ENCODE data around the gene MTAP.

Gene MTAP

DNA sequence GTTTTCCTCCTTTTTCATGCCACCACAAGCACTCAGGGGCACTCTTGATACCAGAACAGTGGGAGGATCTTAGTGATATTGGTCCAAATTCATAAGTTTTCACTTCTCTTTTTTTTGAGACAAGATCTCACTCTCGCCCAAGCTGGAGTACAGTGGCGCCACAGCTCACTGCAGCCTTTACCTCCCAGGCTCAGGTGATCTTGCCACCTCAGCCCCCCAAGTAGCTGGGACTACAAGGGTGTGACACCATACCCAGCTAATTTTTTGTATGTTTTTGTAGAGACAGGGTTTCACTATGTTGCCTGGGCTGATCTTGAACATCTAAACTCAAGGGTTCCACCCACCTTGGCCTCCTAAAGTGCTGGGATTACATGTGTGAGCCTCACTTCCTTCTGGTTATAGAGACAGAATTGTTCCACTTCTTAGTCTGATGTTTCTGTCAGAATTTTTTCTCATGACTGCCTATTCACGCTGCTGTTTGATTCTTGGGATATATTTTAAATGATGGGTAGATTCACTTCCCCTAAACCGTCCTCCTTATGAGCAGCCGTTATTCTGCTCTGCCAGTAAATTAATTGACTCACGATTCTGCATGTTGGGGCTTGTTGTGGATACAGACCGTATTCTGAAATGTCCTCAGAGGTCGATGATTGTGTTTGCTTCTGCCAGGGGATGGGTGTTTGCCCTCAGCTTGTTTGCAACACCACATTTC is 30.8 kb downstream of the MTAP start:
- H3K4me2 ChIP-seq (ENCODE audit: low read length, poor library complexity, severe bottlenecking), result no peak overlapping the region
- H3K27me3 ChIP-seq (ENCODE audit: control insufficient read depth in 1 of 2, insufficient read depth in 1 of 2, low read length in 2 of 2), result no peaks in the 10 kb centered on the region
- H3K14ac ChIP-seq (ENCODE audit: low read length in 2 of 2), result no peak overlapping the region
- no peak for DNase-seq
- no peak overlapping the region for H3K4me3 ChIP-seq (ENCODE audit: insufficient read depth in 1 of 2, low read depth in 1 of 2, low read length in 2 of 2)
- H3K9ac ChIP-seq (ENCODE audit: low read length), result no peak overlapping the region
- peak overlapping the region; percentile 63 for H2BK15ac ChIP-seq (ENCODE audit: low read depth, poor library complexity, severe bottlenecking)
- H3K36me3 ChIP-seq (ENCODE audit: control insufficient read depth in 1 of 2, insufficient read depth in 2 of 2, low read depth in 1 of 2, low read length in 2 of 2), result peaks cover 12 to 70% of the 10 kb centered on the region in 2 experiments
- peaks cover 5% of the 10 kb centered on the region for H3K4me1 ChIP-seq (ENCODE audit: control insufficient read depth, insufficient read depth, low read depth, low read length)
- peaks cover 20% of the 10 kb centered on the region for H3K79me1 ChIP-seq (replicated peaks; ENCODE audit: low read length, poor library complexity, severe bottlenecking)
- no peak overlapping the region for H2BK5ac ChIP-seq (ENCODE audit: low read depth, low read length, poor library complexity, severe bottlenecking)
- H3K18ac ChIP-seq (ENCODE audit: low read depth in 1 of 2, low read length in 2 of 2), result no peak overlapping the region
- WGBS, result 99% methylated on average over 6 of the region's 8 CpGs
- H3K23ac ChIP-seq (ENCODE audit: low read length in 2 of 2), result no peak overlapping the region
- H3K9me3 ChIP-seq (ENCODE audit: control insufficient read depth, low read length), result no peaks in the 10 kb centered on the region
- H3K27ac ChIP-seq (ENCODE audit: low read length, poor library complexity, severe bottlenecking), result no peak overlapping the region
- H4K91ac ChIP-seq (ENCODE audit: low read length), result no peak overlapping the region
- no peak overlapping the region for H3K4ac ChIP-seq (ENCODE audit: low read depth in 1 of 2, low read length in 2 of 2)
- H2AFZ ChIP-seq (ENCODE audit: low read depth, low read length), result no peak overlapping the region
- H2BK120ac ChIP-seq (ENCODE audit: low read depth, low read length), result no peak overlapping the region
- H4K8ac ChIP-seq (ENCODE audit: low read length), result no peak overlapping the region
- H2AK5ac ChIP-seq (ENCODE audit: low read length, severe bottlenecking), result no peak overlapping the region
- no peak overlapping the region for H2BK12ac ChIP-seq (ENCODE audit: low read length in 2 of 2)

GRCh38 chr9:21835121-21835520 is 32.7 kb downstream of the MTAP start:
- H3K4ac ChIP-seq (ENCODE audit: low read depth in 1 of 2, low read length in 2 of 2), result no peak overlapping the region
- H3K27me3 ChIP-seq (ENCODE audit: control insufficient read depth in 1 of 2, insufficient read depth in 1 of 2, low read length in 2 of 2), result no peaks in the 10 kb centered on the region
- no peaks in the 10 kb centered on the region for H3K9me3 ChIP-seq (ENCODE audit: control insufficient read depth, low read length)
- no peak overlapping the region for H2AK5ac ChIP-seq (ENCODE audit: low read length, severe bottlenecking)
- H3K18ac ChIP-seq (ENCODE audit: low read depth in 1 of 2, low read length in 2 of 2), result no peak overlapping the region
- no peak overlapping the region for H4K8ac ChIP-seq (ENCODE audit: low read length)
- DNase-seq, result no peak
- no peak overlapping the region for H2BK15ac ChIP-seq (ENCODE audit: low read depth, poor library complexity, severe bottlenecking)
- no peak overlapping the region for H2AFZ ChIP-seq (ENCODE audit: low read depth, low read length)
- H3K4me2 ChIP-seq (ENCODE audit: low read length, poor library complexity, severe bottlenecking), result no peak overlapping the region
- H3K79me1 ChIP-seq (replicated peaks; ENCODE audit: low read length, poor library complexity, severe bottlenecking), result peaks cover 19% of the 10 kb centered on the region
- H3K14ac ChIP-seq (ENCODE audit: low read length in 2 of 2), result no peak overlapping the region
- no peak overlapping the region for H2BK5ac ChIP-seq (ENCODE audit: low read depth, low read length, poor library complexity, severe bottlenecking)
- H3K23ac ChIP-seq (ENCODE audit: low read length in 2 of 2), result no peak overlapping the region
- H4K91ac ChIP-seq (ENCODE audit: low read length), result no peak overlapping the region
- no peak overlapping the region for H3K9ac ChIP-seq (ENCODE audit: low read length)
- no peak overlapping the region for H2BK120ac ChIP-seq (ENCODE audit: low read depth, low read length)
- no peak overlapping the region for H2BK12ac ChIP-seq (ENCODE audit: low read length in 2 of 2)
- no peak overlapping the region for H3K4me3 ChIP-seq (ENCODE audit: insufficient read depth in 1 of 2, low read depth in 1 of 2, low read length in 2 of 2)
- peaks cover 10 to 70% of the 10 kb centered on the region in 2 experiments for H3K36me3 ChIP-seq (ENCODE audit: control insufficient read depth in 1 of 2, insufficient read depth in 2 of 2, low read depth in 1 of 2, low read length in 2 of 2)
- H3K27ac ChIP-seq (ENCODE audit: low read length, poor library complexity, severe bottlenecking), result no peak overlapping the region
- H3K4me1 ChIP-seq (ENCODE audit: control insufficient read depth, insufficient read depth, low read depth, low read length), result peaks cover 5% of the 10 kb centered on the region
- WGBS, result 100% methylated on average over 2 of the region's 3 CpGs

DNA sequence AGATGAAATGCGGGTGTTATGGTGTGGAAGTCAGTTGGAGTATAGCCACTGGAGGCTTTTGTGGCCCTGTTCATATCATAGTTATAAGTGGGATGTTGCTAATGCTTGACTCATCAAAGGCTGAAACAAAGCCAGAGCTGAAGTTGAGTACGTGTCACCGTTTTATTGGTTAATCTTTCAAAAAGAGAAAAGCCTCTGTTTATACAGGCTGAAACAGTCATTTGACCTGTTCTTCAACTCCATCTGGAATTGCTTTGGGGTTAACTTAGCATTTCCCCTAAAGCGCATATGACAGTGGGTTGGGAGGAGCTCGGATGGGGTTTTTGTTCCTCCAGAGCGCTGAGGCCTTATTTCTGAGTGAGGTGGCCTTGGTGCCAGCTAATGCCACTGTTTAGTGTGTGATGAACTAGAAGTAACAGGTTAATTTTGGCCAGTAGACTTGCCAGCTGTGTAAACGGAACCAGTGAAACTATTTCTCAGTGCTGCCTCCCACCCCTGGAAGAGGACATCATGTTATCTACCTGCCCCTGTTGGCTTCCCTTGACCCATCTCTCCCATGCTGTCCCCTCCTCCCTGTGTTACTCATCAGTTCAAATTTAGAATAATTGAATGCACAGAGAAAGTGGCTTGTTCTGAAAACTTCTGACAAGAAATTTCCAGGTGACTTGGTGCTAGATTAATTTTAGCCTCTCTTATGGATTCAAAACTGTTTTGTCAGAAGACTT is 34.2 kb downstream of the MTAP start:
- Histone ChIP-seq H3K4me1 (ENCODE audit: control insufficient read depth, insufficient read depth, low read depth, low read length) (peaks cover 5% of the 10 kb centered on the region), H4K8ac (ENCODE audit: low read length) (peak overlapping the region; percentile 19), H2BK5ac (ENCODE audit: low read depth, low read length, poor library complexity, severe bottlenecking) (no peak overlapping the region), H2AFZ (ENCODE audit: low read depth, low read length) (no peak overlapping the region), H3K27me3 (ENCODE audit: control insufficient read depth in 1 of 2, insufficient read depth in 1 of 2, low read length in 2 of 2) (no peaks in the 10 kb centered on the region), H3K4me3 (ENCODE audit: insufficient read depth in 1 of 2, low read depth in 1 of 2, low read length in 2 of 2) (peak overlapping the region in 1 of 2 experiments; percentile 38), H2BK120ac (ENCODE audit: low read depth, low read length) (no peak overlapping the region), H3K4me2 (ENCODE audit: low read length, poor library complexity, severe bottlenecking) (no peak overlapping the region), H4K91ac (ENCODE audit: low read length) (no peak overlapping the region), H3K9ac (ENCODE audit: low read length) (peak overlapping the region; percentile 80), H3K4ac (ENCODE audit: low read depth in 1 of 2, low read length in 2 of 2) (no peak overlapping the region), H3K79me1 (replicated peaks; ENCODE audit: low read length, poor library complexity, severe bottlenecking) (peaks cover 25% of the 10 kb centered on the region), H3K27ac (ENCODE audit: low read length, poor library complexity, severe bottlenecking) (peak overlapping the region; percentile 80), H3K14ac (ENCODE audit: low read length in 2 of 2) (no peak overlapping the region), H3K23ac (ENCODE audit: low read length in 2 of 2) (peak overlapping the region in 1 of 2 experiments; percentile 23), H2AK5ac (ENCODE audit: low read length, severe bottlenecking) (no peak overlapping the region), H2BK15ac (ENCODE audit: low read depth, poor library complexity, severe bottlenecking) (no peak overlapping the region), H3K36me3 (ENCODE audit: control insufficient read depth in 1 of 2, insufficient read depth in 2 of 2, low read depth in 1 of 2, low read length in 2 of 2) (peaks cover 24 to 75% of the 10 kb centered on the region in 2 experiments), H3K18ac (ENCODE audit: low read depth in 1 of 2, low read length in 2 of 2) (no peak overlapping the region), H2BK12ac (ENCODE audit: low read length in 2 of 2) (peak overlapping the region in 1 of 2 experiments; percentile 45), H3K9me3 (ENCODE audit: control insufficient read depth, low read length) (peaks cover 4% of the 10 kb centered on the region)
- WGBS, result 15% methylated on average over 4 of the region's 7 CpGs
- peak; percentile 98 for DNase-seq

GRCh38 chr9:21837501-21837900 is 35.1 kb downstream of the MTAP start:
- Histone ChIP-seq H3K27me3 (ENCODE audit: control insufficient read depth in 1 of 2, insufficient read depth in 1 of 2, low read length in 2 of 2) (no peaks in the 10 kb centered on the region), H3K4me3 (ENCODE audit: insufficient read depth in 1 of 2, low read depth in 1 of 2, low read length in 2 of 2) (no peak overlapping the region), H2BK120ac (ENCODE audit: low read depth, low read length) (no peak overlapping the region), H2BK12ac (ENCODE audit: low read length in 2 of 2) (no peak overlapping the region), H2BK15ac (ENCODE audit: low read depth, poor library complexity, severe bottlenecking) (no peak overlapping the region), H3K18ac (ENCODE audit: low read depth in 1 of 2, low read length in 2 of 2) (no peak overlapping the region), H4K91ac (ENCODE audit: low read length) (no peak overlapping the region), H2AK5ac (ENCODE audit: low read length, severe bottlenecking) (no peak overlapping the region), H2BK5ac (ENCODE audit: low read depth, low read length, poor library complexity, severe bottlenecking) (no peak overlapping the region), H3K27ac (ENCODE audit: low read length, poor library complexity, severe bottlenecking) (no peak overlapping the region), H3K23ac (ENCODE audit: low read length in 2 of 2) (no peak overlapping the region), H3K4ac (ENCODE audit: low read depth in 1 of 2, low read length in 2 of 2) (no peak overlapping the region), H4K8ac (ENCODE audit: low read length) (no peak overlapping the region), H3K9ac (ENCODE audit: low read length) (peak overlapping the region; percentile 80), H2AFZ (ENCODE audit: low read depth, low read length) (no peak overlapping the region), H3K14ac (ENCODE audit: low read length in 2 of 2) (no peak overlapping the region), H3K4me2 (ENCODE audit: low read length, poor library complexity, severe bottlenecking) (no peak overlapping the region), H3K4me1 (ENCODE audit: control insufficient read depth, insufficient read depth, low read depth, low read length) (peaks cover 5% of the 10 kb centered on the region), H3K9me3 (ENCODE audit: control insufficient read depth, low read length) (peaks cover 13% of the 10 kb centered on the region), H3K36me3 (ENCODE audit: control insufficient read depth in 1 of 2, insufficient read depth in 2 of 2, low read depth in 1 of 2, low read length in 2 of 2) (peaks cover 24 to 82% of the 10 kb centered on the region in 2 experiments), H3K79me1 (replicated peaks; ENCODE audit: low read length, poor library complexity, severe bottlenecking) (peaks cover 27% of the 10 kb centered on the region)
- peak; percentile 1 for DNase-seq
- WGBS, result 92% methylated on average over 5 of the region's 6 CpGs

All from mesenchymal stem cell (in vitro differentiated cells and primary cell).